Right lobe of liver (tissue), 6 donors: ENCODE results near the gene LGR5. TPM values are rescaled to one million over a fixed set of nuclear protein-coding genes. Genes with fewer than 3 reads are reported as not detected.
"Not testable (repeated sequence)": the region's sequence is repeated elsewhere in the genome, so short reads cannot be mapped to it uniquely, and the experiment has no call there.

Source experiments
- ATAC-seq, 4 donors: fragments of 200-7000 bp; cut with Tn5 transposase; one replicate each; pipeline ENCODE4 v1.9.1; 2020; ENCODE audit warnings: mild to moderate bottlenecking in 4 of 4, moderate library complexity in 4 of 4
- DNase-seq, 3 donors: peaks; one replicate each; pipeline ENCODE4 v3.0.0-alpha.2; 2020
- H3K27ac ChIP-seq, 3 donors: fragments of 200-600 bp; one replicate each; pipeline ENCODE4 v1.8.0; 2022
- H3K27me3 ChIP-seq, 2 donors: fragments of 200-600 bp; one replicate each; pipeline ENCODE4 v1.8.0; 2022
- H3K36me3 ChIP-seq, 4 donors: fragments of 200-600 bp; sonication (generic) in 1 of 4; one replicate each; pipeline versions ENCODE4 v1.5.1 to v1.8.0; 2017 to 2022; ENCODE audit warnings: control low read depth in 1 of 4
- H3K4me1 ChIP-seq, 4 donors: fragments of 200-600 bp; sonication (generic) in 1 of 4; one replicate each; pipeline versions ENCODE4 v1.5.1 to v1.8.0; 2017 to 2022; ENCODE audit warnings: control low read depth in 1 of 4
- H3K4me3 ChIP-seq, 3 donors: fragments of 200-600 bp; one replicate each; pipeline ENCODE4 v1.8.0; 2022
- H3K9me3 ChIP-seq, 4 donors: fragments of 200-600 bp; sonication (generic) in 1 of 4; one replicate each; pipeline versions ENCODE4 v1.5.1 to v1.8.0; 2017 to 2022; ENCODE audit warnings: control low read depth in 1 of 4
- POLR2A ChIP-seq: fragments of 450-650 bp; IDR thresholded peaks from one replicate; pipeline ENCODE4 v1.6.1; 2017; ENCODE audit warnings: antibody characterized with exemption, mild to moderate bottlenecking
- WGBS: methylation state at CpG from one replicate; pipeline ENCODE4 v1.1.6; 2018; ENCODE audit warnings: low coverage, low lambda C conversion rate; ENCODE audit not compliant: insufficient coverage; ENCODE audit errors: missing lambda C conversion rate; 5-methylcytosine and 5-hydroxymethylcytosine counted together
- intact Hi-C, 2 donors: fragments of 100-400 bp; cut with DNase I; formaldehyde crosslinking; loops; one replicate each; pipeline versions ENCODE4 v1.11.2 to v1.14.1; 2022
- total RNA-seq, 6 experiments: library from RNA; depleted of rRNA in 2 of 6; stranded (reverse); fragments of >200 nt in 2 of 6; fragmentation: NEBNext Ultra II Directional in 3 of 6; extraction: Animal tissue kit (Norgen Biotek cat#: 25700) in 3 of 6; gene quantifications; one replicate each; pipeline versions ENCODE4 v1.1.0 to v1.2.4, GENCODE V29; 2016 to 2023
- TF ChIP-seq, protein P1 (sequence below), 4 donors: fragments of 200-600 bp in 3 of 4; fragments of 450-650 bp in 1 of 4; IDR thresholded peaks; one replicate each; pipeline versions ENCODE4 v1.5.1 to v1.8.0; 2016 to 2022; ENCODE audit warnings: antibody characterized with exemption in 4 of 4, mild to moderate bottlenecking in 2 of 4
- donor health status: DM: no; HTN: yes; CAD: no.
- donor health status: DM: no; HTN: no; CAD: no.
- donor health status: DM: no; HTN: no; CAD: no.
- donor health status: DM: no; HTN: yes; CAD: no.
- donor health status: DM: no; HTN: yes; CAD: no.

The LGR5 gene
- total RNA-seq, 6 experiments from 2014 or later, result 0.11 to 0.31 (median 0.17) TPM

DNA sequence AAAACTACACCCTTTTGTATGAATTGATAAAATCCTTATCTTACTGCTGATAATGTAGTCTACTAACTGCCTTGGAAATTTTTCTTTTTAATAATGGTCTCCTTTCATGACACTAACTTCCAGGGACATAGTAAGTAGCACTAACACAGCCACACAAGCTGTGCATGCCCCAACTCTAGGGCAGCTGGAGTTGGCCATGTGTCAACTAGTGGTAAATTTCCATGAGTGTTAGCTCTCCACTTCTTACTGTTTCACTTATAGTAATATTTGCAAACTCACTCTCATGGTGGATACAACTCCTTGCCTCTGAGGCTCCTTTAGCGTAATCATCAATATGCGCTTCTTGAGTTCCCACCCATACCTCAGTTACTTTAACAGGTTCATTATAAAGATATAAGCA lies 38.0 kb downstream of the LGR5 start:
- H3K9me3 ChIP-seq, result no peaks in the 10 kb centered on the region
- DNase-seq (no peak), ATAC-seq (no peak)
- no peak for TF ChIP-seq POLR2A
- TF ChIP-seq, protein P1, sequence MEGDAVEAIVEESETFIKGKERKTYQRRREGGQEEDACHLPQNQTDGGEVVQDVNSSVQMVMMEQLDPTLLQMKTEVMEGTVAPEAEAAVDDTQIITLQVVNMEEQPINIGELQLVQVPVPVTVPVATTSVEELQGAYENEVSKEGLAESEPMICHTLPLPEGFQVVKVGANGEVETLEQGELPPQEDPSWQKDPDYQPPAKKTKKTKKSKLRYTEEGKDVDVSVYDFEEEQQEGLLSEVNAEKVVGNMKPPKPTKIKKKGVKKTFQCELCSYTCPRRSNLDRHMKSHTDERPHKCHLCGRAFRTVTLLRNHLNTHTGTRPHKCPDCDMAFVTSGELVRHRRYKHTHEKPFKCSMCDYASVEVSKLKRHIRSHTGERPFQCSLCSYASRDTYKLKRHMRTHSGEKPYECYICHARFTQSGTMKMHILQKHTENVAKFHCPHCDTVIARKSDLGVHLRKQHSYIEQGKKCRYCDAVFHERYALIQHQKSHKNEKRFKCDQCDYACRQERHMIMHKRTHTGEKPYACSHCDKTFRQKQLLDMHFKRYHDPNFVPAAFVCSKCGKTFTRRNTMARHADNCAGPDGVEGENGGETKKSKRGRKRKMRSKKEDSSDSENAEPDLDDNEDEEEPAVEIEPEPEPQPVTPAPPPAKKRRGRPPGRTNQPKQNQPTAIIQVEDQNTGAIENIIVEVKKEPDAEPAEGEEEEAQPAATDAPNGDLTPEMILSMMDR (IDR thresholded peaks at IDR 0.05), result no peak
- H3K4me3 ChIP-seq, result no peak overlapping the region
- no peaks in the 10 kb centered on the region for H3K4me1 ChIP-seq
- no peaks in the 10 kb centered on the region for H3K36me3 ChIP-seq
- WGBS, result 100% methylated on average over 2 of the region's 2 CpGs
- no peaks in the 10 kb centered on the region for H3K27me3 ChIP-seq
- intact Hi-C loops, result no loop called here
- H3K27ac ChIP-seq, result no peak overlapping the region

DNA sequence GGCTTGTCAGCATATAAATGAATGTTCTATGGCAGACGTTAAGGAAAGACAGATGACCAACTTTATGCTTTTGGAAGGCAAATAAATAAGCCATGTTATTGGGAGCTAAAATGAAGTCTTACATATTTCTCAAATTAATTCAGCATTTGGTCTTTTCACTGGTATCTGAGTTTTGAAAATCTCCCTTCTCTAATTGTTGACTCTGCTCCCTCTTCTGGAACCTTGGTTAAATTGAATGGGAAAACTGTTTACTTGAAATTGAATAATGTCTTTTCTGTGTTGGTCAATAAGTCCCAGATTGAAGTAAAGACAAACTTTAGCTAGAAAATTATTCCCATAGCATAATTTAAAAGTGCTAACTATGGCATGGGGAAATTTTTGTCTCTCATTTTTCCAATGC lies 38.7 kb downstream of the LGR5 start:
- Histone ChIP-seq H3K27me3 (no peaks in the 10 kb centered on the region), H3K27ac (no peak overlapping the region), H3K4me3 (no peak overlapping the region), H3K9me3 (no peaks in the 10 kb centered on the region), H3K4me1 (no peaks in the 10 kb centered on the region), H3K36me3 (no peaks in the 10 kb centered on the region)
- 41% methylated on average over 1 of the region's 1 CpG for WGBS
- DNase-seq (no peak), ATAC-seq (no peak)
- intact Hi-C loops, result no loop called here
- TF ChIP-seq POLR2A, result no peak
- TF ChIP-seq, protein P1 (IDR thresholded peaks at IDR 0.05), result no peak

DNA sequence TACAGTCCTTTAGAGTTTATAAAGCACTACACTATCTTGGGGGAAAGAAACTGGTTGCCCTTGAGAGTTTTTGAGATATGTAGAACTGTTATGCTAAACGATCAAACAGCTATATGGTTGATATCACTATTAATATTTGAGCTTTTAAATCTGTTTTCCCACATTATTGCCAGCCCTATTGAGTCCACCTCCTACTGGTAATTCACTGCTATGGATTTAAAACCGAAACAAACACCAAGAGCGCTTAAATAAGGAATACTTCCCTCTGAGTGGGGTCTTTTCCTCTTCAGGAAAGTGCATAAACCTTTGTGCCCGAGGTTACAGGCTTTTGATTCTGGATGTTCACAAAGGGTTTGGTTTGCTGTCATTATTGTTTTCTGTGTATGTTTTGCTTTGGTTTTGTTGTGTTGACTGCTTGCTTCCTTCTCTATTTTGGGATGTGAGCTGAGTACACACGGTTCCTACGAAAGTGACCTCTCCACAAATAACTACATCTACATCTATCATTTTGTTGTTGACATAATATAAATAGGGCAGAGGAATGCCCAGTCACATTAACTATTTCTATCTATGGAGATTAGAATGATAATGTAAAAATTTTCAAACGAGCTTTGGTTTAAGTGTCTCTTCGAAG lies 44.8 kb downstream of the LGR5 start:
- Histone ChIP-seq H3K4me3 (no peak overlapping the region), H3K4me1 (no peaks in the 10 kb centered on the region), H3K9me3 (no peaks in the 10 kb centered on the region), H3K27me3 (no peaks in the 10 kb centered on the region), H3K36me3 (no peaks in the 10 kb centered on the region), H3K27ac (no peak overlapping the region)
- intact Hi-C loops, result no loop called here
- WGBS, result 50% methylated on average over 8 of the region's 8 CpGs
- DNase-seq, result no peak
- TF ChIP-seq, protein P1 (IDR thresholded peaks at IDR 0.05), result no peak
- TF ChIP-seq POLR2A, result no peak
- no peak for ATAC-seq

DNA sequence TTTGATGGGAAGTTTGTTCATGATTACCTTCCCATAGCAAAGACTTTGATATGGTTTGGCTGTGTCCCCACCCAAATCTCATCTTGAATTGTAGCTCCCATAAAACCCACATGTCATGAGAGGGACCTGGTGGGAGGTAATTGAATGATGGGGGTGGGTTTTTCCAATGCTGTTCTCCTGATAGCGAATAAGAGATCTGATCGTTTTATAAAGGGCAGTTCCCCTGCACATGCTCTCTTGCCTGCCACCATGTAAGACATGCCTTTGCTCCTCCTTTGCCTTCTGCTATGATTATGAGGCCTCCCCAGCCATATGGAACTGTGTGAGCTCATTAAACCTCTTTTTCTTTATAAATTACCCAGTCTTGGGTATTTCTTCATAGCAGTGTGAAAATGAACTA lies 51.2 kb downstream of the LGR5 start:
- H3K9me3 ChIP-seq, H3K36me3 ChIP-seq, H3K27me3 ChIP-seq, H3K4me1 ChIP-seq, intact Hi-C loops, ATAC-seq, H3K27ac ChIP-seq, H3K4me3 ChIP-seq, DNase-seq: not testable (repeated sequence)
- 66% methylated on average over 2 of the region's 2 CpGs for WGBS

DNA sequence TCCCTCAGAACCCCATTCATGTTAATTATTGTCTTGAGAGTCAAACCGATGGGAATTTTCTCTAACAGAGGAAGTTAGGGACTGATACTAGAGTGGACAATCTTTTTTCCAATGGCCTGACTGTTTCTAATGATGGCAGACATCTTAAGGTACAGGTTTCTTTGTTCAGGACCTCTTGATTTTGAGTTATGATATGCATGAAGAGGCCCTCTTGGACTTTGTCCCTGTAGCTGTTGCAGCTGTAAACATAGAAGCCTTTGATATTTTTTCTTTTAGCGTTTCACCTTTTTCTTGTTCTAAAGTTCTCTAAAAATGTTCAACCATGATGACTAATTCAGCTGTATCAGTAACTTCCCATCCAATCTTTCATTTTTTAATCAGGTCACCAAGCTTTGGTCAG lies 53.0 kb downstream of the LGR5 start:
- 71% methylated on average over 2 of the region's 2 CpGs for WGBS
- no peaks in the 10 kb centered on the region for H3K36me3 ChIP-seq
- no peaks in the 10 kb centered on the region for H3K4me1 ChIP-seq
- TF ChIP-seq POLR2A, result no peak
- TF ChIP-seq, protein P1 (IDR thresholded peaks at IDR 0.05), result no peak
- ATAC-seq, result no peak
- H3K27ac ChIP-seq, result no peak overlapping the region
- no peak overlapping the region for H3K4me3 ChIP-seq
- intact Hi-C loops, result no loop called here
- no peak for DNase-seq
- no peaks in the 10 kb centered on the region for H3K9me3 ChIP-seq
- no peaks in the 10 kb centered on the region for H3K27me3 ChIP-seq
